GM12865 (cell line): ENCODE data around the gene CCM2L.
A peak's percentile ranks its signal among the peaks of the same experiment; 100 is the strongest.

Source experiments
- DNase-seq: peaks from one replicate; pipeline ENCODE4 v3.0.0; 2010; ENCODE audit warnings: low read depth
- H3K4me3 ChIP-seq: 2 replicates; pipeline ENCODE4 v1.5.1; 2011; ENCODE audit warnings: mild to moderate bottlenecking, low read depth, low read length, control low read depth
- CTCF ChIP-seq: IDR thresholded peaks from 2 replicates; pipeline ENCODE4 v1.5.1; 2011; ENCODE audit warnings: low read length, control low read depth, low read depth, inconsistent platforms; ENCODE audit not compliant: insufficient read depth; ENCODE audit errors: missing control alignments

CCM2L gene

GRCh38 chr20:32034581-32035425 is 24.6 kb downstream of the CCM2L start:
- peak; percentile 55 for TF ChIP-seq CTCF
- peak; percentile 56 for DNase-seq
- no peak overlapping the region for H3K4me3 ChIP-seq

- H3K4me3 ChIP-seq: no peak overlapping the region
- peak; percentile 57 for DNase-seq
- TF ChIP-seq CTCF: no peak
Measured at GRCh38 chr20:32035426-32035779, 25.2 kb downstream of the CCM2L start.

GRCh38 chr20:32036252-32036651 is 26.0 kb downstream of the CCM2L start:
- no peak overlapping the region for H3K4me3 ChIP-seq
- no peak for DNase-seq
- no peak for TF ChIP-seq CTCF

GRCh38 chr20:32036716-32037485 is 26.7 kb downstream of the CCM2L start:
- TF ChIP-seq CTCF: no peak
- no peak for DNase-seq
- H3K4me3 ChIP-seq: no peak overlapping the region

GRCh38 chr20:32037929-32038328 is 27.7 kb downstream of the CCM2L start:
- TF ChIP-seq CTCF: no peak
- H3K4me3 ChIP-seq: no peak overlapping the region
- DNase-seq: no peak

GRCh38 chr20:32040142-32040953 is 30.1 kb downstream of the CCM2L start:
- peak; percentile 55 for DNase-seq
- H3K4me3 ChIP-seq: no peak overlapping the region
- no peak for TF ChIP-seq CTCF
